HT-29 (cell line): Measurements from ENCODE around the gene SLC43A1. TPM values are rescaled to one million over a fixed set of nuclear protein-coding genes. Genes with fewer than 3 reads are reported as not detected.
A peak's percentile ranks its signal among the peaks of the same experiment; 100 is the strongest.

Source experiments
- DNase-seq: peaks from one replicate; pipeline ENCODE4 v3.0.0-alpha.2; 2015; ENCODE audit warnings: low spot score
- total RNA-seq: library from RNA; depleted of rRNA; stranded (reverse); fragments of >200 nt; shearing (Covaris generic); gene quantifications from 2 replicates; pipeline ENCODE4 v1.2.3, GENCODE V29; 2014

Gene SLC43A1
- total RNA-seq, 1 experiment from 2014 or later = 60.8 TPM

DNA sequence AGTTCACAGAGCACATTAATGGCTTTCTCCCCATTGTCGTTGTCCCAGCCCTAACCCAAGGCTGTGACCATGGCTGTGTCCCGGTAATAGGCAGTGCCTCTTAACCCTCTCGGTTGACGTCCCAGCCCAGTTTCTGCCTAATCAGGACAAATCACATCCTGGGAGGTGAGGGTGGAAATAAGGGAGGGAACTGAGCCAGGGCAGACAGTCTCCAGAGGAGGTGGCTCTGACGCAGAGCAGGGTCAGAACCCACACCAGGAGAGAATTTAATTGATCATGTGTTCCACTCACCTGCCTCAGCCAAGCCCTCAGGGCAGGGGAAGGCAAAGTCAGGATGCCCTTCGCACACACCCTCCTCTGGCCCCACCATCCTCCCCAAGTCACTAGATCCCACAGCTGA, 17.0 kb downstream of the SLC43A1 start:
- DNase-seq = no peak

DNA sequence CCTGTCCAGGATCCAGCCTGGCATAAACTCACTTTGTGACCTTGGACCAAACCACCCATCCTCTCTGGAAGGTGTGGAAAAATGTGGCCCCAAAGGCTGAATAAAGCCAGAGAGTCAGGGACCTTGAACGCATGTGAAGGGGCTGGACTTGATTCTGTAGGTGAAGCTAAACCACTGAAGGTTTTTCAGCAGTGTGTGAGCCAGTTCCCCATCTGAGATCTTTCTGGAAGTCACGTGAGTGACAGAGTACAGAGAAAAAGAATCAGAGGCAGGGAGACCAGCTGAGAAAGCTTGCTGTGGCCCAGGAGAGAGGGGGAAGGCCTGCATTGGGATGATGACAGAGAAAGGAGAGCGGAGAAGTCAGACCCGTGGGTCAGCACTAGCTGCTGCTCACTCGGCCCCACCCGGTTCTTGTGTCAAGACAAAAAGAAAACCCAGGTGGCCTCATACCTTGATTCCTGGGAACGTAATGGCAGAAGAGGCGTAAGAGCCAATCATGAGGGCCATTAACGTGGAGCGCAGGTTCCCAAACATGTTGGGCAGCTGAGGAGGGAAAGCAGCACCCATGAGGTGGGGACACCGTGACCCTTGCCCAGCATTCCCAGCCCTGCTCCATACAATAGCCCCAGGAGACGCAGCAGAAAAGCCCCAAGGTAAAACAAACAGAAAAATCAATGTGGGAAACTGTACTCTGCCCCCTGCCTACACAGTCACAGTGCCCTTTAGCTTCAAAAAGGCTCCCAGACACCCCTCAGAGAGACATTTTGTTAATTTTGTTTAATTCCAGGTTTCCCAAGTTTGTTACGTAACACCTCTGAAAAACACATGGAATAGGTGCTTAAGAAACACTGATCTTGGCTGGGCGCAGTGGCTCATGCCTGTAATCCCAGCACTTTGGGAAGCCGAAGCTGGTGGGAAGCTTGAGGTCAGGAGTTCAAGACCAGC, 17.9 kb downstream of the SLC43A1 start:
- DNase-seq = no peak

DNA sequence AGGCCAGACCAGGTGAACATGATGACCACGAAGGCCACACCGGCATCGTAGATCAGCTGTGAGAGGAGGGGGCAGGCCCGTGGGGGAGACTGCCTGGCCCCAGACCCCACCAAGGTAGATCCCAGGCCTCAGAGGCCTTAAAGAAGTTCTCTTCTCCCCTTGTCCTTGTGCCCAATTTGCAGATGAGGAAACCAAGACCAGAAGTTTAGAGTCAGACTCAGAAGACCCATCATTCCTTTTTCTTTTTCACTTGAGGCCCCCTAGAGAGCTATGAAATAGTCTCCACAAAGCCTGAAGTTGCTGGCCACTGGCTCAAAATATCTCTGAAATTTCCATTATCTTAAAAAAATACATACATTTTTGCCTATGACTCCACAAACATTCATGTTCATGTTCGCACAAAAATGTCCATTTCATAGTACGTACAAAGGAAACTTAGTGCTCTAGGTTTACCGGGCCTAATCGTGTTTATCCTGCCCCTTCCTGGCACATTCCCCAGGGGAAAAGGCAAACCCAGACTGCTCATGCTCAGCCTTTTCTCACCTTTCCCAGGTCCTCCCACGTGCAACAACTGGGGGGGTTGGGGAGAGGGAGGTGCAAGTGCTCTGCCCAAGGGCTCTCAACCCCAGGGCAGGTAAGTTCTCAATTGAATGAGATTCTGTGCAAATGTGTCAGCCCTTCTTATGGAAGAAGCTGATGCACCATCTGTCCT, 19.2 kb downstream of the SLC43A1 start:
- DNase-seq = no peak

DNA sequence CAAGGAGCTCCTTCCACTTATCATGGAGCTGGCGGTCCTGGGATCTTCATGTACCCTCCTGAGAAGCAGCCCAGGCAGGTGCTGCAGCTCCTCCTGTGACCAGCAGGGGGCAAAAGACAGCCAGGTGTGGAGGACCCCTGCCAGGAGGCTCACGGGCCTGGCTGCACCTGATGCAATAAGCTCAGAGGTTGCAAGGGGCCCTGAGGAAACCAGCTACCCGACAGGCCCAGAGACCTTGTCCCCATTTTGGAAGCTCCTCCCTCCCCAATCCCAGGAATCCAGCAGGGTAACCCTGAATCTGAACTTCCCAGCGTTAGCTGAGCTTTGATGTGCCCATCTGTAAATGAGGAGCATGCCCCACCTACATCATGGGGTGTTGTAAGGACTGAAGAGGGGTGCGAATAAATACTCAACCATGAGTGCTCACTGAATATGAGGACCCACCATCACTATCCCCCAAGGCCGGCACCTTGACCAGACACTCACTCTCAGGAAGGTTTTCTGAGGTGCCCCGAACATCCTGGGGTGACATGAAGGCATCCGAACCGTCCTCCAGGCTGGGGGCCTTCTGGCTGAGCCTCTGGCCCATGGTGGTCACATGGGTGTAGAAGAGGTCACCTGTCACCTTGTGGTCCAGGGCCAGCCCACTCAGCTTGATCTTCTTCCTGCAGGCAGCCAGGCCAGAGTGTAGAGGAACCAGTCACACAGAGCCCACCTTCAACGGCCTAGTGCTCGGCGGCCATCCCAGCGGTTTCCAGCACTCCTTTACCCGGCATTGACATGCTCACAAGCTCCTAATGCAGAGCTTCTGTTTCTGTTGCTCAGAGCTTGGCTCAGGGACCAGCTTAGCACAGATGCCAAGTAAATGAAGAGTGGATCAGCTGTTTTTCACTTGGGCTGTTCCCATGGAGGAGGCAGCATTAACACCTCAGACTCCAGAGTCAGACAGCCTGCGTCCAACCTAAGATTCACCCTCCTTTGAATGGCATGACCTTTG, 21.7 kb downstream of the SLC43A1 start:
- DNase-seq = peak; percentile 87

DNA sequence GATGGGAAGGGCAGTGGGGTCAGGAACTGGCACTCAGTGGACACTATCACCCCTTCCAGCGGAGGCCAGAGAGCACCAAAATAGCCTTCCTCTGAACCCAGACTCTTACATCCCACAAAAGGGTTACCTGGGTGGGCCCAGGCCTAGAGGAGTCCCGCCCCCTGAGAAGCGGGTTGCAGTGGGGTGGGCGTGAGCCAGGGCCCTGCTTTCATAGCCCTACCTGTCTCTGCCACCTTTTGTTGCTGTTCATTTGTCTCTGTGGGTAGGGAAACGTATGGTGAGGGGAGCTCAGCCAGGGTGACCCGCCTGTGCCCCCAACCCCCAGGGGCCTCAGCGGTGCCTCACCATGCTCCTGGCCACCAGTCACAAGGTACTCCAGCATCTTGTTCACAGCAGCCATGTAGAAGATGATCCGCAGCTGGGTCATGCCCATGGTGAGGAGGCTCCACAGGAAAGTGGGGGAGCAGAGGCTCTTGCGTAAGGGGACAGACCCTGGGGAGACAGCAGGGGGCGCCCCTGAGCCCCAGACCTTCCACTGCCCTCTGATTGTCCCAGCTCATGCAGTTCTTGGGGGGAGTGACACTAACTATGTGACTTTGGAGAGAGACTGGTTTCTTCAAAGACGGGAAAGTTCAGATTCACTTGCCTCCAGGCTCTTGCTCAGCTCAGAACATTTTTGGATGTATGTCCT, 24.0 kb downstream of the SLC43A1 start:
- peak; percentile 45 for DNase-seq

DNA sequence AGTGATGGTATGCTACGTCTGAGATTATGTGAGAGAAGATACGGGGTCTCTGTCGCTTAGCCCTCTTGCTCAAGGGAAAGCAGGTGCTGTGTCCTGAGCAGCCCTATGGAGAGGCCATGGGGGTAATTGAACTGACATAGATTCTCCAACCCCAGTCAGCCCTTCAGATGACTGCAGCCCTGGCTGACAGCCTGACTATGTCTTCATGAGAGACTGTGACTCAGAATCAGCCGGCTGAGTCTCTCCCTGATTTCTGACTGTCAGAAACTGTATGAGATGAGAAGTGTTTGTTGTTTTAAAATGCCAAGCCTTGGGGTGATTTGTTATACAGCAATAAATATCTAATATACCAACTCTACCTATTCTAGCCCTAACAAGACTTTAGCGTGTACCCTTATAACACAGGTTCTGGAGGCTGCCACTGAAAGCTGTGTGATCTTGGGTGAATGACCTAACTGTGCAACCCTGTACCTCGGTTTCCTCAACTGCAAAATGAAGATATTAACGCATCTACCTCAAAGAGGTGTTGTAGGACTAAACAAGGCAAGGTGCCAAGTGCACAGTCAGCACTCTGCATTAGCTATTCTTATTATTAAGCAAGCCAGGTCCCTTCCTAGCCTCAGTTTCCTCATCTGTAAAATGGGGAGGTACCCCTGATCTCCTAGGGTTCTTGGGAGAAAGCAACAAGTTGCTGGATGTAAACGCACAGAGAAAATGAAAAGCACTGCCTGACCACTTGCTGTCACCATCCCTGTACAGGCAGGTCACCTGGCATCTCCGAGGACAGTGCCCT, 24.9 kb downstream of the SLC43A1 start:
- DNase-seq = no peak

DNA sequence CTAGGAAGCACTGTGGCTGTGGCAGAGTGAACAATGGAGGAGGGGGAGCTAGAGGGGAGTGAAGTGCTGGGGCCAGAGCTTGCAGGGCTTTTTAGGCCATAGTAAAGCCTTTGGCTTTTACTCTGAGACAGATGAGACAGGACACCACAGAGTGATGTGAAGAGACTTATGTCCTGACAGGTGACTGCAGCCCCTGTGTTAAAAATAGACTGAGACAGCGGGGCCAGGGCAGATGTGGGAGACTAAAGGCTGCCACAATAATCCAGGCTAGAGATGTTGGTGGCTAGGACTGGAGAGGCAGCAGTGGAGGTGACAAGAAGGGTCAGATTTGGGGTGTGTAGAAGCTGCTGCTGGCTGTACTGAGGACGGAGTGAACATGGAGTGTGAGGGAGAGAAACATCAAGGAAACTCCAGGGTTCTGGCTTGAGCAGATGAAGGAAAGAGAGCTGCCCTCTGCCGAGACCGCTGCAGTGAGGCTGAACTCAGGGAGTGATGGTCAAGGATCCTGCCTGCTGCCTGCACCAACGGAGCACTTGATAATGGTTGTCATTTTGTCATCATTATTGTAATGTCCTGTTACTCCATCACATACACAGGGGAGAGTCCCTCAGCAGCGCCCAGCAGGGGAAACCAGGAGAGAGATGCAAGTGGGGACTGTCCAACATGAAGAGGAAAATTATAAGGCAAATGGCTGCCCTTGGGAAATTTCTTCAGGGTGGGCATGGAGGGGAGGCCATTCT, 27.4 kb downstream of the SLC43A1 start:
- DNase-seq = no peak

DNA sequence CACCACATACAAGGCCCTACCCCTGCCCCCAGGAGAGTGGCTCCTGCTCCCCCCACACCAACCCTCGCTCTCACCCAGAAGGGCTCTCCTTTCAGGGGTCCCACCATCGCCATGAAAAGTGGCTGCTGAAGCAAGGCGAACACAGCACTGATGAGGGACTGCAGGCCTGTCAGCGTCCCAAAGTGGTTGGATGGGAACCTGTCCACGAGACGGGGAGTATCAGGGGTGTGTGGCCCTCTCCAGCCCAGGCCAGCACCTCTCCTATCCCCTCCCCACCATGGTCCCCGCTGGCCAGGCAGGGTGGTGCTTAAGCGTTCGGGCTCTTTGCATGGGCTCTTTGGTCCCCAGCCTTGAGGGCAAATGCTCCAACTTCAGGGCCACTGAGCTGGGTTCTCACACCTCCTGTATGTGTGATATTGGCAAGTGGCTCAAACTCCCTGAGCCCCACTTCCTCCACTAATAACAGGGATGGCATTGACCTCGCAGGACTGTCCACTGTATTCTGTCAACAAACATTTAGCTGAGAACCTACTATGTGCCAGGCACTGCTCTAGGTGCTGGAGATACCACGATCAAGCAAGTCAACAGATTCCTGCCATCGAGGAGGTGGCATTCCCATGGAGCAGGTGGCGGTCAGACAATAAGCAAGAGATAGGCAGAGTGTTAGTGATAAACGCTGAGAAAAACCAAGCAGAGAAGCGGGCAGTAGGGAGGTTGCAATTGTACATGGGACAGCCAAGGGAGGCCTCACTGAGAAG, 28.3 kb downstream of the SLC43A1 start:
- no peak for DNase-seq

DNA sequence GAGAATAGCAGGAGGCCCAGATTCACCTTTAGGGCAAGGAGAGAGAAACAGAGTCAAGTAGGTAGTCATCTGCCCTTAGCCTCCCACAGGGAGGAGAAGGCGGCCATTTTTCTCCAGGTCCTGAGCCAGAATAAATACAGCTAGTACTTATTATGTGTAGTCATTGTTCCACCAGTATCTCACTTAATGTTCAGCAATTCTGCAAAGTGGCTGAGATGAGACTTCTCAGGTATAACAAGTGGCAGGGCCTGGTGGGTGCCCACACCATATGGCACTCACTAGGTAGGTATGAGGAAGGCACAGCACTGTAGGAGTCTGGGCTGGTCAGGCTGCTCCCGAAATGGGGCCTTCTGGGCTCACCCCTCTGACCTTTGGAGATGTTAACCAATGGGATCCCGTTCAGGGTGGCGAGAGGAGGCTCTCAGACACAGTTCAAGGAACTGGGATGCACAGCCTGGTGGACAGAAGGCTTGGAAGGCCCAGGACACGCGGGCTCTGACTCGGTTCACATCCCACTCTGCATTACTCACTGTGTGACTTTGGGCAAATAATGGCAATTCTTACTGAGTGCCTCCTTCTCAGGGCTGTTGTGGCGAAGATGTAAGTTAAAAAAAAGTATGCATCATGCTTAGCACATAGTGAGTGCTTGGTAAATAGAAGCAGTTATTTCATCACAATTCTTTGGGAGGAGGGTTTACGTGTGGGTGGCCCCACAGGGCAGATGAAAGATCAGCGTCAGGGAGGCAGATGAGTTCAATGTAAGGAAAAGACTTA, 30.1 kb downstream of the SLC43A1 start:
- no peak for DNase-seq

DNA sequence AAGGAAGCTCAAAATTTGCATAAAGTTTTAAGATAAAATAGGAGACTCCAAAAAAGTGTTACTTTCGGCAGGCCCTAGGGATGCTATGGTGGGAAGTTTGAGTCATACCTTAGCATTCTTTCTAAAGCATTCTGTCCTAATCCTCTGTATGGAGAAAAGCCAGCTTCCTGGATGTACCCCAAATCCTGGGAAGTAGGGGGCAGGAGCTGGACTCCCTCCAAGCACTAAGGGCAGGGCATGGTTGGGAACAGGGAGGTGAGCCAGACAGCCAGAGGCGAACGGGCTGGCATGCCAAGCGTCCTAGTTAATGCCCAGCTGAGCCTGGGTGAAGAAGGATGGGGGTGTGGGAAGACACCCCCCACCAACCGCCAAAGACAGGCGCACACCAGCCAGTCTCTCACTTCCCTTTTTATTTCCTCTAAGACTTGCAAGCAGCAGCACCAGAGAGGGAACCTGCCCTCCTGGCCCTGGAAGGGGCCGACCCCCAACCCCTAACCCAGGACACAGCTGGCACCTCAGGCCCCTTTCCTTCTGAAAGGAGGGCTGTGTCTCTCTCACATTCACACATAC, 31.3 kb downstream of the SLC43A1 start:
- DNase-seq = no peak

DNA sequence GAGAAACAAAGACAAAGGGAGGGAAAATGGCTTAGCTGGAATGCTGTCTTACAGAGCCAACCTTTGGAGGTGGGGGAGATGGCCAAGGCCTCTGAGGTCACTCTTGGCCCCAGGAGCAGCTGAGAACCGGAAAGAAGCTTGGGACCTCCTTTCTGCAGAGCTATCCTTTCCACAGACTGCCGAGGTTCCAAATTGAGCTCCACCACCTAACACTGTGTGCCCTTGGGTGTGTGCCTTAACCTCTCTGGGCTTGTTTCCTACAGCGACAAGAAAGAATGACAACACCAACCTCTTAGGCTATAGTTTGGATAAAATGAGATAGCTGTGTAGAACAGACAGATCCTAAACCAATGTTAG, 32.0 kb downstream of the SLC43A1 start:
- DNase-seq = no peak

DNA sequence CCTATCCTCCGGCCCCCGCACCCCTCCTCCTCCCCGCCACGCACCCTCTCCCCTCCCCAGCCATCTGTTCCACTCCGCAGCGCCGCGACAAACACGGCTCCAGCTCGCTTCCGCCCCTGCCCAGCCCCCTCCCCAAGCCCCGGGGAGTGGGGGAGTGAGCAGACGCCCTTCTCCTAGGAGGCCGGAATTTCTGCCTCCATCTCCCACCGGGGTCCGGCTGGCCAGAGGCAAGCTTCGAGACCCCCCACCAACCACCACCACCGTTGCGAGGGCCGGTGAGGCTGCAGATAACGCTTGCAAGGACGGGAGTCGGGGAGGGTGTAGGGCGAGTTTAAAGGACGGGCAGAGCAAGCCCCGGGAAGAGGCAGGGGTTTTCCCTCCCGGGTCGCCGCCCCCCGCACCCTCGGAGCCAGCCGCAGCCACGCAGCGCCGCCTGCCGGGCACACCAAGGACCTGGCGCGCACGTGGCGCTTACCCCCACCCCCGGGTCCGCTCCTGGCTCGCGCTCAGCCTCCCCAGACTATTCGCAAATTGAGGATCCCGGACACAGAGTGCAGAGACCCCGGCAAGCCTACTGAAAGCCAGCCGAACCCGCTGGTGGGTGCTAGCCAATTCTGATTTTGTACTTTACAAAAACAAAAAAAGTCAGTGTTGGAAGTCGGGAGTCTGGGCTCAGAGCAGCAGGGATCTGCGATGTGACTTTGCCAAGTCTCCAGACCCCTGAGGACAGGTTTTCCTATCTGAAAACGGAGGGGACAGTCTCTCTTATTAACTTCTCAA, 32.5 kb downstream of the SLC43A1 start:
- DNase-seq = no peak

DNA sequence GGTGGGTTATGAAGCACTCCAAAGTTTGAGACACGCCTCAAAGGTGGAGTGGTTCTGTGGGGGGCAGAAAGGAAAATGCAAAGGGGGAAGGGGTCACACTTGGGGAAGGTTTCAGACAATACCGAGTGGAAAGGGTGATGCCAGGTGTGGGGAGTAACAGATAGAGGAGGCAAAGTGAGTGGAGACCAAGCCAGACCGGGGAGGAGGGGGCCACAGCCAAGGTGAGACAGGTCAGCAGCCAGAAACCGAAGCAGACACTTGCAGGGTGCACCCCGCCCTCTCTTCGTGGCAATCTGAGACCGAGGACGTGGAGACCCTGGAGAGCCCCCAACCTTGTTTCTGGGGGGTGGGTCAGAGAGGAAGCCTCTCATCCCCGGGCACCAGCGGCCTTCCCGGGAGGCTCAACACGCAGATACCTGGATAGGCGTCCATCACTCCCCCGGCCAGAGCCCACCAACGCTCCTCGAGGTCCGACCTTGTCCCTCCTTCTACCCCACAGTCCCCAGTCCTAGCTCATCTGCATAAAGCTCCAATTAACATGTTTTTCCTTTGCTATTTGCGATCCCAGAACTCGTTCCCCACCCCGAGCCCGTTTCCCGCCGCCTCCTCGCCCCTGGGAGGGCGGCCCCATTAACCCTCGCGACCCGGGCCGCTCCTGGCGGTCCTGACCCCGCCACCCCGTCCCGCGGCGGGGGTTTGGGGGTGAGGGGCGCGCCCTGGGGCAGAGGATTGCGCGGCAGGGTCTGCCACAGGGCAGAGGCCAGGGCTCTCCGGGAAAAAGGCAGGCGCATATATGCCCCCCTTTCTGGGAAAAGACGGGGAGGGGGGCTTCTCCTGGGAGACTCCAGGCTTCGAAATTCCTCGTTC, 33.4 kb downstream of the SLC43A1 start:
- DNase-seq = no peak

DNA sequence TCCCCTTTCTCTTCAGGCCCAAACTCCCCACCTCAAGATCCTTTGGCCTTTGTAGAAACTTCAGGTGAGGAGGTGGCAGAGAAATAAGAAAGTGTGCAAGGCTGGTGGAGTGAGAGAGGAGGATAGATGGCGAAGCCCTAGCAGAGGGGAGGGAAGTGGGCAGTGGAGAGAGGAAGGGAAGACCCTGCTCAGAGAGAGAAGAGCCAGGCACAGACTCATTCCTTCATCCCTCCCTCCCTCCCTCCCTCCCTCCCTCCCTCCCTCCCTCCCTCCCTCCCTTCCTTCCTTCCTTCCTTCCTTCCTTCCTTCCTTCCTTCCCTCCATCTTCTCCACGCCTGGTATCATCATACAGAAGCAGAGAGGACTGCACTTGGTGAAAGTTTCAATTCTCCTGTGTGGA, 34.2 kb downstream of the SLC43A1 start:
- no peak for DNase-seq

DNA sequence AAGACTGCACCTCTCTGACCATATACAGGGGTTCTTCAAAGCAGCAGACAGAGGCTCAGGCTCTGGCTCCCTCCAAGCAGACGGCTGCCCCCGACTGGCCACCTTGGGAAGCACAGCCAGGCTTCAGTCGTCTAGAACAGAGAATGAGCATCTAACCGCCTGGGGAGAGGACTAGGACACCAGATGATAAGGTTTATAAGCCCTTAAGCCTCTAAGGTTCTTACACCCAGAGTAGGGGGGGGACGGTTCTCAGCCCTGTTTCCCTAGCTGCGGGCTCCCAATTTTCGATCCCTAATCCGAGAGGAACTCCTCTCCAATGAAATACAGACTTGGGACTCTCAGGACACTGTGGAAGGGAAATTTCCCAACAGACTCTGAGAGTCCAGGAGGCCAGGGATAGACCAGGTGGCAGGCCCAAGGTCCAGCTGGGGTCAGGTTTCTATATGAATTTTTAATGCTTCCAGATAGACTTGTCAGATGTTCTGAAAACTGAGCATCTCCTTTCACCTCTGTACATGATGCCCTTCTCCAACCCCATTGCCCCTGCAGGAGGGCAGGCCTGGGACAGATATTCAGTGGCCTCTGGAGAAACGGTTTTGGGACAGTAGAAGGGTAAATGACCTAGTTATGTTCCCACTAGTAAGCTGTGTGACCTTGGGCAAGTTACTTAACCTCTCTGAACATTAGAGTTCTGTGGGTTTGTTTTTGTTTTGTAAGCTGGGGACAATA, 34.9 kb downstream of the SLC43A1 start:
- peak; percentile 76 for DNase-seq
